ENCODE data around the gene LSM12.
A peak's percentile ranks its signal among the peaks of the same experiment; 100 is the strongest.

Gene LSM12

GRCh38 chr17:44063704-44064639 is 2.5 kb downstream of the LSM12 start (continued):
- TF ChIP-seq PRDM2 (tag by site-specific recombination; IDR thresholded peaks at IDR 0.05; ENCODE audit: borderline replicate concordance) (no peak), GFI1B (tag by site-specific recombination; IDR thresholded peaks at IDR 0.05) (no peak), ZNF169 (tag by site-specific recombination; IDR thresholded peaks at IDR 0.05) (no peak), ZBTB11 (tag by site-specific recombination; conservative IDR thresholded peaks at IDR 0.05; ENCODE audit: low read depth) (no peak), BCL6B (tag by site-specific recombination; IDR thresholded peaks at IDR 0.05) (no peak), ZNF473 (tag by site-specific recombination; IDR thresholded peaks at IDR 0.05) (no peak), ZXDB (tag by site-specific recombination; IDR thresholded peaks at IDR 0.05) (no peak), ZNF302 (tag by site-specific recombination; IDR thresholded peaks at IDR 0.05; ENCODE audit: low read depth) (no peak), CTCF (tag by site-specific recombination; IDR thresholded peaks at IDR 0.05) (no peak), ZSCAN16 (tag by site-specific recombination; IDR thresholded peaks at IDR 0.05) (no peak), FEZF1 (tag by site-specific recombination; IDR thresholded peaks at IDR 0.05) (no peak), ZNF19 (tag by site-specific recombination; IDR thresholded peaks at IDR 0.05; ENCODE audit: low read depth) (no peak), ZNF211 (tag by site-specific recombination; IDR thresholded peaks at IDR 0.05; ENCODE audit: low read depth) (no peak), TRIM28 (IDR thresholded peaks at IDR 0.05; ENCODE audit: borderline replicate concordance, low read length) (no peak), PRDM10 (tag by site-specific recombination; IDR thresholded peaks at IDR 0.05) (peak; percentile 63), PATZ1 (tag by site-specific recombination; IDR thresholded peaks at IDR 0.05) (no peak), ZNF580 (tag by site-specific recombination; IDR thresholded peaks at IDR 0.05) (no peak)

Data from HEK293 (cell line).